HK-2 (cell line): ENCODE results near the gene LYPD6.
"Not testable (repeated sequence)": the region's sequence is repeated elsewhere in the genome, so short reads cannot be mapped to it uniquely, and the experiment has no call there.

ENCODE experiments used
- DNase-seq: peaks from one replicate; pipeline ENCODE4 v3.0.0-alpha.2; 2018; ENCODE audit not compliant: unreplicated experiment

The LYPD6 gene

GRCh38 chr2:149451417-149452165 is 121.2 kb downstream of the LYPD6 start:
- DNase-seq, result no peak

DNA sequence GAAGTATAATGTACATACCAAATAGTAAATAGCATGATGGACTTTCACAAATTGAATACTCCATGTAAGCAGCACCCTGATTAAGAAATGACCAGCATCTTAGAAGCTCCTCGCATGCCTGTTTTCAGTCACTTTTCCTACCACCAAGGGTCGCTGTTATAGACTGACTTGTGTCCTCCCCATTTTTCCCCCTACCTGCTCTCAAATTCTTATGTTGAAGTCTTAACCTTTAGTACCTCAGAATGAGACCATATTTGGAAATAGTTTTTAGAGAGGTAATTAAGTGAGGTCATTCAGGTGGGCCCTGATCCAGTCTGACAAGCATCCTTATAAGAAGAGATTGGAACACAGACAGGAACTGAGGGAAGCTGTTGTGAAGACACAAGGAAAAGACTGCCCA is 125.9 kb downstream of the LYPD6 start:
- DNase-seq, result no peak

- no peak for DNase-seq
Observed at GRCh38 chr2:149458502-149458901, 128.1 kb downstream of the LYPD6 start.

DNA sequence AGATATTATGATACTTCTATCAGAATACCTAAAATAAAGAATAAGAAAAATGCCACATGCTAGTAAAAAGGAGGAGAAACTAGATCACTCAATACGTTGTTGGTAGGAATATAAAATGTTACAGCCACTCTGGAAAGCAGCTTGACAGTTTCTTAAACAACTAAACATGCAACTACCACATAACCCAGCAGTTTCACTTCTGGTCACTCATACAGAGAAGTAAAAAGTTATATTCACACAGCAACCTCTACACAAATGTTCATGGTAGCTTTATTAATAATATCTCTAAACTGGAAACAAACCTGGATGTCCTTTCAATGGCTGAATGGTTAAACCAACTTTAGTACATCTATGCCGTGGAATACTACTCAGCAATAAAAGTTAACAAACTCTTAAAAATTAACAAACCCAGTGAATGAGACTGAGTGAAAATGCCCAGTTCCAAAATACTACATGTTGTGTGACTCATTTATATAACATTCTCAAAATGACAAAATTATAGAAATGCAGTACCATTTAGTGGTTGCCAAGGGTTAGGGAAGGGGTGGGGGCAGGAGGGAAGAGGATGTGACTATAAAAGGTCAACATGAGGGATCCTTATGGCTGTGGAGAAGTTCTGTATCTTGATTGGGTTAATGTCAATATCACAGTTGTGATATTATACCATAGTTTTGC is 133.1 kb downstream of the LYPD6 start:
- DNase-seq, result no peak

DNA sequence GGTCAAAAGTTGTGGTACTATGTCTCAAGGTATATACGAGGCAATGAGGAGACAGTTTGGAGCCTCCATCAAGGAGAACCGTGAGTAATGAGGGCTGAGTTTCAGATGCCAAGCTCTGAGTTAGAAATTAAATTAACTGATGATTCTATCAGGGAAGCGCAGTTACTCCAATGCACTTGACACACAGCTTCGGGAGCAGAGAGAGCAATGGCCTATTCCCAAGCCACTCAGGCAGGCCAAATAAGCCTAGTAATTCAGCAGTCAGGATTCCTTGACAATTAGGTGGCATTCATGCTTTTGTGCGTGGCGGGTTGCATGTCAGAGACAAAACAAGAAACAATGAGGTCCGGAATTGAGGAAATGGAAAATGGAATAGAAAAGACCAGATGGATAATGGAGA is 134.0 kb downstream of the LYPD6 start:
- DNase-seq, result no peak

- no peak for DNase-seq
Observed at GRCh38 chr2:149465873-149466272, 135.5 kb downstream of the LYPD6 start.

DNA sequence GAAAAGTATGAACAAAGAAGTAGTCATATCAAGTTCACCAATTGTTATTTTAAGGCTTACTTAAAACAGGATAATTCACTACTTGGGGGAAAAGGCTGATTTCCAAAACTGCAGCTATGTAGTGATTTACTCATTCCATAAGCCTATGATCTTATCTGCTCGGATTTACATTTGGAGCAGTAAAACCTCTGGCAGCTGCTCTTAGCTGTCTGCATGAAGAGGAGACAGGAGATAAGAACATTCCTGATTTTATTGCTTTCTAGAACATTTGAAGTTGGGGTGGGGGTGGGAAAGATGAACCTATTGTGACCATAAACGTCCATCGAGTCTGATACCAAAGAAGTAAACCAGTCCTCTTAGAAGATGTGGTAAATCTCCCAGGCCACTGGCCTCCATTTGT is 136.2 kb downstream of the LYPD6 start:
- no peak for DNase-seq

DNA sequence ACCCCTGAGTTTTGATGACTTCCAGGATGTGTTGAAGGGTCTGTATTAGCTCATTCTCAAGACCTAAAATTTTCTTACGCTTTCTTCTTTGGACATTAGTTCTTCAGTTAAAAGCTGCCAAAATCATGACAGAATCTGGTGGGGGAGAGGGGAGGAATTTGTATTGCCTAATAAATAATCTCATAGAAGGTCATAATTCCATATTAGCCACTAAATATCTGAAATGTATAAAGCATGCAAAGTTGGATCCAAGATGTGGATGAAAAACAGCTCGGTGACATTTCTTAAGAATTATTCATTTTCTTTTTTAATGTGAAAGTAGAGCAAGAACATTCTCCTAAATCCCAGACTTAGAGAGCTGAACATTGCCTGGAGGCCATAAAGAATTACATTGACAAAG is 137.0 kb downstream of the LYPD6 start:
- DNase-seq, result no peak

- DNase-seq, result no peak
Observed at GRCh38 chr2:149468636-149469035, 138.2 kb downstream of the LYPD6 start.

- no peak for DNase-seq
Observed at GRCh38 chr2:149470046-149470445, 139.7 kb downstream of the LYPD6 start.

DNA sequence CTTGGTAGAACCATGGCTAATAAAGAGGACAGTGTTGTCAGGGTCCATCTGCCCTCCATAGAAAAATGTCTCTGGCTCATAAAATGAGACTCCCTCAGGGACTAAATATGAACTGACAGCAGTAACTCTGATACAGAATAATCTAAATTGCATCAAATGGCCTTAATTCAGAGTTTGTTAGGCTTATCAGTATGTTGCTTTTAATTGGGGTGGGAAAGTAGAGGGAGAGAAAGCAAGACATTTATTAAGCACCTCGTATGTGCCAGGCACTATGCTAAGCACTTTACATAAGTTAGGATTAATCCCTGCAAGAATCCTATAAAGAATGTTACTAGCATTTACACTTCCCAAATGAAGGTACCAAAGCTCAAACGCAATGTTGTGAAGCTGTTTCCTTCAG is 142.0 kb downstream of the LYPD6 start:
- DNase-seq, result no peak

DNA sequence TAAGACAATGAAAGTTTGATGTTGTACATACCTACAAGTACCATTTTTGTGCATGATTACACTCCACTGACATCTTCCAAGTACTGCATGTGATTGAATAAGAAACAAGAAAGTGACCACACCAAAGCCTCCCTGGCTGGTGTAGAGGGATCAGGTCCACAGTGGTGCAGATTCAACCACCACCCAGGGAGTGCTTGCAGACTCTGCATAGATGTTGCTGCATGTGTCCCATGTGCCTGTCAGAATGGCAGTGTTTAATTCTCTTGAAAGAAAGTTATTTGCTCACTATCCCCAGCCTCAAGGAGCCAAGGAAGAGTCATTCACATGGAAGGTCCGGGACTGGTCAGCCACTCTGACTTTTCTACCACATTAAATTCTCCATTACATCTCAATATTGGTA is 142.7 kb downstream of the LYPD6 start:
- DNase-seq, result no peak

DNA sequence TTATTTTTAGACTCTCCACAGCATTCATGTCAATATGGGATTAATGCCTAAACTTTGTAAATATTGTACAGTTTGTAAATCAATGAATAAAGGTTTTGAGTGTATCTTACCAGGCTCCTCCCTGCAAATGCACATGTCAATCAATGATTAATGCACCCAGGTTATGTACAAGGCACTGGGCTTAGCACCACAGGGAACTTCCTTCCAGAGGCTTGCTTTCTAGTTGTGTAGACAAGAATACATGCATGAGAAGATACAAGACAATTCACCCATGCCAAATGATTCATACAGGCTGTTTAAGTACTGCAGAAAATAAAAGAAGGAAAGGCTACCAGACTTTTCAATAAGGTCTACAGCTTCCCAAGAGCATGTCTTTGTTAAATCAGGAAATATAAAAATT is 143.1 kb downstream of the LYPD6 start:
- no peak for DNase-seq

DNA sequence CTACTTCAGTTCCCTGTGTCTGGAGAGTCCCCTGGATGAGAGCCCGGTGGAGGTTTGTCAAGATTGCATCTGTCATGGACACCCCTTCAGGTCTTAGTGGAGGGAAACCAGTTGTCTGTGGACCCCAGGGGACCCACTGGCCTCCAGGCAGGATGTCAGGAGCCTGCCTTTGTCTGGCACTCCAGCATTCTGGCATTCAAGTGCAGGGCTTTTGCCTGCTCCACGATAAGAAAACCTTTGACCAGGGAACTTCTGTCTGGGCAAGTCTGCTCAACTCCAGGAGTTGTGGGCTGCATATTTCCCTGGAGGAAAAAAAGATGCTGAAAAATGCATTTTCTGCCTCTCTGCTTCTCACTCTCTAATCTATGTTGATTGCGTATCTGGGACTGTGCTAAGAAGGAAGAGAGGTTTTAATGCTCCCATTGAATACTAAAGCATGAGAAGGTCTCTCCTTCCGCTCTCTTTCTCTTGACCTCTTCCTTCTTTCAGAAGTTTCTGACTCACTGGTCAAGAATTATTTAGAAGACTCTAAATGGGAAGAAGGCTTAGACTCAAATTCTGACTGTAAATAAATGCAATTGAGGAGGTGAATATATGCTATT is 152.7 kb downstream of the LYPD6 start:
- DNase-seq, result no peak

GRCh38 chr2:149486664-149487063 is 156.3 kb downstream of the LYPD6 start:
- DNase-seq, result no peak

DNA sequence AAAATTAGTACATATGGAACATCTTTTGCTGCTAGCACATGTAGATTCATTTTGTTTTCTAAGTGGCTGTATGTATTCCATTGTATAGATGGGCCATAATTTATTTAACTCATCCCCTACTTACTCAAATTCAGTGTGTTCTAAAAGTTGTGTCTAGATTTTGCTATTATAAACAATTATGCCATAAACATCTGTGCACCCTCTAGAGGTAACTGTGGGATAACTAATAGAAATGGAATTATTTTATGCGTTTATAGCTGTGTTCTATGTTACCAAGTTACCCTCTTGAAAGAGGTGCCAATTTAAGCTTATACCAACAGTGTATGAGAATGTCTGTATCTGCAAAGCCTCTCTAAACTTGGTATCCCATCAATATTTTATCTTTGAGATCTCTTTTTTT is 156.8 kb downstream of the LYPD6 start:
- DNase-seq, result no peak

- no peak for DNase-seq
Observed at GRCh38 chr2:149488706-149489440, 158.5 kb downstream of the LYPD6 start.

- DNase-seq, result no peak
Observed at GRCh38 chr2:149489452-149489851, 159.1 kb downstream of the LYPD6 start.

- no peak for DNase-seq
Observed at GRCh38 chr2:149490296-149490695, 159.9 kb downstream of the LYPD6 start.

- DNase-seq, result no peak
Observed at GRCh38 chr2:149492923-149493322, 162.5 kb downstream of the LYPD6 start.

DNA sequence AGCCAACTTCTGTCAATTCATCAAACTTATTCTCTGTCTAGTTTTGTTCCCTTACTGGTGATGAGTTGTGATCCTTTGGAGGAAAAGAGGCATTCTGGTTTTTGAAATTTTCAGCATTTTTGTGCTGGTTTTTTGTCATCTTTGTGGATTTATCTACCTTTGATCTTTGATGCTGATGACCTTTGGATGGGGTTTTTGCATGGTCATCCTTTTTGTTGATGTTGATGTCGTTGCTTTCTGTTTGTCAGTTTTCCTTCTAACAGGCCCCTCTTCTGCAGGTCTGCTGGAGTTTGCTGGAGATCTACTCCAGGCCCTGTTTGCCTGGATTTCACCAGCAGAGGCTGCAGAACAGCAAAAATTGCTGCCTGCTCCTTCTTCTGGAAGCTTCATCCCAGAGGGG is 168.8 kb downstream of the LYPD6 start:
- not testable (repeated sequence) for DNase-seq

DNA sequence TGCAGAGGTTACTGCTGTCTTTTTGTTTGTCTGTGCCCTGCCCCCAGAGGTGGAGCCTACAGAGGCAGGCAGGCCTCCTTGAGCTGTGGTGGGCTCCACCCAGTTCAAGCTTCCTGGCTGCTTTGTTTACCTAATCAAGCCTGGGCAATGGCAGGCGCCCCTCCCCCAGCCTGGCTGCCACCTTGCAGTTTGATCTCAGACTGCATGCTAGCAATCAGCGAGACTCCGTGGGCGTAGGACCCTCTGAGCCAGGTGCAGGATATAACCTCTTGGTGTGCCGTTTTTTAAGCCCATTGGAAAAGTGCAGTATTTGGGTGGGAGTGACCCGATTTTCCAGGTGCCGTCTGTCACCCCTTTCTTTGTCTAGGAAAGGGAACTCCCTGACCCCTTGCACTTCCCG is 176.4 kb downstream of the LYPD6 start:
- not testable (repeated sequence) for DNase-seq

- DNase-seq, result no peak
Observed at GRCh38 chr2:149507974-149508373, 177.6 kb downstream of the LYPD6 start.
